HG03457 (cell line): ENCODE measurements around the gene IFNE.

Experiments
- ATAC-seq: cut with Tn5 transposase; IDR thresholded peaks from one replicate; pipeline ENCODE4 v1.9.1; 2021; ENCODE audit warnings: moderate number of reproducible peaks; ENCODE audit not compliant: unreplicated experiment

IFNE gene

GRCh38 chr9:21482213-21482612 is at the start of gene IFNE:
TSS of gene IFNE (minus strand) at chr9:21482313. CDS start at chr9:21481694, 619 bp downstream.
- ATAC-seq, result no peak

- ATAC-seq, result no peak
These were observed 46.2 kb upstream of the IFNE start for GRCh38 chr9:21528123-21528808.

- ATAC-seq, result no peak
These were observed 45.5 kb upstream of the IFNE start for GRCh38 chr9:21527579-21527978.

- no peak for ATAC-seq
These were observed 43.1 kb upstream of the IFNE start for GRCh38 chr9:21525174-21525573.

- ATAC-seq, result no peak
These were observed 42.2 kb upstream of the IFNE start for GRCh38 chr9:21524099-21524830.

GRCh38 chr9:21523021-21524014 is 41.2 kb upstream of the IFNE start:
- ATAC-seq, result no peak

GRCh38 chr9:21522348-21522747 is 40.2 kb upstream of the IFNE start:
- no peak for ATAC-seq

- ATAC-seq, result no peak
These were observed 39.3 kb upstream of the IFNE start for GRCh38 chr9:21521448-21521847.

- no peak for ATAC-seq
These were observed 38.6 kb upstream of the IFNE start for GRCh38 chr9:21520501-21521228.

GRCh38 chr9:21519855-21520434 is 37.8 kb upstream of the IFNE start:
- ATAC-seq, result no peak

GRCh38 chr9:21516796-21517195 is 34.7 kb upstream of the IFNE start:
- ATAC-seq, result no peak

- no peak for ATAC-seq
These were observed 31.3 kb upstream of the IFNE start for GRCh38 chr9:21513431-21513830.

GRCh38 chr9:21510806-21511205 is 28.7 kb upstream of the IFNE start:
- no peak for ATAC-seq

GRCh38 chr9:21507483-21507790 is 25.3 kb upstream of the IFNE start:
- ATAC-seq, result no peak

- no peak for ATAC-seq
These were observed 24.7 kb upstream of the IFNE start for GRCh38 chr9:21506626-21507482.

GRCh38 chr9:21505425-21506179 is 23.5 kb upstream of the IFNE start:
- ATAC-seq, result no peak

GRCh38 chr9:21504894-21505293 is 22.8 kb upstream of the IFNE start:
- no peak for ATAC-seq

- no peak for ATAC-seq
These were observed 22.0 kb upstream of the IFNE start for GRCh38 chr9:21504113-21504512.

- ATAC-seq, result no peak
These were observed 20.5 kb upstream of the IFNE start for GRCh38 chr9:21502586-21502985.
